Liver (tissue), 9 donors: ENCODE measurements around the gene LCE3C. TPM values are rescaled to one million over a fixed set of nuclear protein-coding genes. Genes with fewer than 3 reads are reported as not detected.
"Not testable (repeated sequence)": the region's sequence is repeated elsewhere in the genome, so short reads cannot be mapped to it uniquely, and the experiment has no call there.

Experiments used
- DNase-seq: peaks from one replicate; pipeline ENCODE4 v3.0.0-alpha.2; 2017; ENCODE audit warnings: low spot score
- H3K27ac ChIP-seq, 2 donors: one replicate each; pipeline ENCODE4 v1.7.0; 2013; ENCODE audit warnings: inconsistent platforms in 2 of 2, low read length in 2 of 2, control low read depth in 1 of 2, low read depth in 1 of 2, mild to moderate bottlenecking in 1 of 2
- H3K27me3 ChIP-seq, 4 donors: one replicate each; pipeline versions ENCODE4 v1.6.1 to v1.7.0; 2013; ENCODE audit warnings: low read length in 3 of 4, inconsistent platforms in 1 of 4, mild to moderate bottlenecking in 1 of 4, moderate library complexity in 1 of 4; ENCODE audit not compliant: control insufficient read depth in 4 of 4, insufficient read depth in 4 of 4
- H3K36me3 ChIP-seq, 4 donors: one replicate each; pipeline versions ENCODE4 v1.6.1 to v1.7.0; 2013; ENCODE audit warnings: low read length in 3 of 4, mild to moderate bottlenecking in 3 of 4, low read depth in 1 of 4, moderate library complexity in 1 of 4; ENCODE audit not compliant: control insufficient read depth in 4 of 4, insufficient read depth in 3 of 4
- H3K4me1 ChIP-seq, 4 donors: one replicate each; pipeline versions ENCODE4 v1.6.1 to v1.7.0; 2013; ENCODE audit warnings: low read length in 3 of 4, mild to moderate bottlenecking in 3 of 4, moderate library complexity in 1 of 4; ENCODE audit not compliant: control insufficient read depth in 4 of 4, insufficient read depth in 4 of 4
- H3K4me3 ChIP-seq, 3 donors: one replicate each; pipeline versions ENCODE4 v1.6.1 to v1.7.0; 2013; ENCODE audit warnings: low read length in 3 of 3, control low read depth in 1 of 3, low read depth in 1 of 3, mild to moderate bottlenecking in 1 of 3
- H3K9ac ChIP-seq, 2 donors: one replicate each; pipeline ENCODE4 v1.7.0; 2013; ENCODE audit warnings: low read length in 2 of 2, mild to moderate bottlenecking in 2 of 2, moderate library complexity in 2 of 2, control low read depth in 1 of 2, low read depth in 1 of 2
- H3K9me3 ChIP-seq, 4 donors: one replicate each; pipeline versions ENCODE4 v1.6.1 to v1.7.0; 2013; ENCODE audit warnings: low read length in 3 of 4; ENCODE audit not compliant: control insufficient read depth in 4 of 4
- ATF3 ChIP-seq: IDR thresholded peaks from 2 replicates; pipeline ENCODE4 v1.6.1; 2016; ENCODE audit warnings: antibody characterized with exemption
- CTCF ChIP-seq: fragments of 150-350 bp; IDR thresholded peaks from 2 replicates; pipeline ENCODE4 v1.5.1; 2017; ENCODE audit warnings: improper control_type of control experiment, low read depth, low read length; ENCODE audit not compliant: missing input control
- EGR1 ChIP-seq, 2 donors: IDR thresholded peaks; 2 replicates each; pipeline ENCODE4 v1.6.1; 2016 to 2018; ENCODE audit warnings: antibody characterized with exemption in 2 of 2, low read depth in 2 of 2
- FOXA2 ChIP-seq: IDR thresholded peaks from 2 replicates; pipeline ENCODE4 v1.6.1; 2016; ENCODE audit warnings: antibody characterized with exemption
- GABPA ChIP-seq, 2 donors: IDR thresholded peaks in 1 of 2; conservative IDR thresholded peaks in 1 of 2; 2 replicates each; pipeline ENCODE4 v1.6.1; 2016; ENCODE audit warnings: antibody characterized with exemption in 2 of 2, mild to moderate bottlenecking in 1 of 2, moderate library complexity in 1 of 2
- HNF4G ChIP-seq: IDR thresholded peaks from 2 replicates; pipeline ENCODE4 v1.6.1; 2016; ENCODE audit warnings: antibody characterized with exemption
- NR2F2 ChIP-seq: IDR thresholded peaks from 2 replicates; pipeline ENCODE4 v1.6.1; 2016; ENCODE audit warnings: antibody characterized with exemption
- REST ChIP-seq: IDR thresholded peaks from 2 replicates; pipeline ENCODE4 v1.6.1; 2016; ENCODE audit warnings: antibody characterized with exemption, mild to moderate bottlenecking
- RXRA ChIP-seq, 2 donors: IDR thresholded peaks; 2 replicates each; pipeline ENCODE4 v1.6.1; 2017 to 2018; ENCODE audit warnings: antibody characterized with exemption in 2 of 2, mild to moderate bottlenecking in 1 of 2
- SP1 ChIP-seq: IDR thresholded peaks from 2 replicates; pipeline ENCODE4 v1.6.1; 2018; ENCODE audit warnings: antibody characterized with exemption, mild to moderate bottlenecking
- TAF1 ChIP-seq: conservative IDR thresholded peaks from 2 replicates; pipeline ENCODE4 v1.6.1; 2016; ENCODE audit warnings: antibody characterized with exemption, mild to moderate bottlenecking
- YY1 ChIP-seq: IDR thresholded peaks from 2 replicates; pipeline ENCODE4 v1.6.1; 2016; ENCODE audit warnings: antibody characterized with exemption, mild to moderate bottlenecking
- ZBTB33 ChIP-seq: IDR thresholded peaks from 2 replicates; pipeline ENCODE4 v1.6.1; 2016; ENCODE audit warnings: antibody characterized with exemption
- WGBS: extraction: QIAGEN DNeasy Blood & Tissue Kit; methylation state at CpG from one replicate; pipeline ENCODE4 v1.1.7; 2013; 5-methylcytosine and 5-hydroxymethylcytosine counted together
- polyA plus RNA-seq, 2 donors: library from polyadenylated mRNA; stranded (reverse) in 1 of 2; unstranded in 1 of 2; fragments of 200-250 nt in 1 of 2; fragments of >200 nt in 1 of 2; fragmentation: Nextera tagmentation in 1 of 2; extraction: Ambion mirVana in 1 of 2; gene quantifications; one replicate each; pipeline versions ENCODE4 v1.2.1 to v1.2.3, GENCODE V29; 2013 to 2015
- total RNA-seq, 2 donors: library from RNA; depleted of rRNA; stranded (reverse); fragments of >200 nt; gene quantifications; one replicate each; pipeline ENCODE4 v1.2.3, GENCODE V29; 2014
- donor health status: healthy.
- donor health status: healthy.
- donor health status: healthy.
- donor health status: healthy.
- donor health status: healthy.

The LCE3C gene
- total and polyA plus RNA-seq, 4 donors, result not detected

- WGBS, result 70% methylated on average over 2 of the region's 2 CpGs
- DNase-seq, result no peak
- no peaks in the 10 kb centered on the region for H3K36me3 ChIP-seq
Measured at GRCh38 chr1:152577168-152577567, 22.9 kb upstream of the LCE3C start.

GRCh38 chr1:152579526-152579925, 20.5 kb upstream of the LCE3C start:
- not testable (repeated sequence) for DNase-seq, H3K4me3 ChIP-seq, H3K9ac ChIP-seq, H3K27ac ChIP-seq, H3K4me1 ChIP-seq, H3K9me3 ChIP-seq, H3K36me3 ChIP-seq
- H3K27me3 ChIP-seq, result peaks cover 0 to 14% (median 0%) of the 10 kb centered on the region in 4 donors
- WGBS, result 87% methylated on average over 9 of the region's 9 CpGs

More at GRCh38 chr1:152577168-152577567, 22.9 kb upstream of the LCE3C start:
- H3K27me3 ChIP-seq, result peaks cover 0 to 14% (median 0%) of the 10 kb centered on the region in 4 donors
- H3K9ac ChIP-seq, result no peak overlapping the region
- H3K27ac ChIP-seq, result no peak overlapping the region
- H3K4me3 ChIP-seq, result no peak overlapping the region
- TF ChIP-seq FOXA2 (no peak), EGR1 (IDR thresholded peaks at IDR 0.05; ENCODE audit: low read depth in 2 of 2) (no peak)
- H3K9me3 ChIP-seq, result peaks cover 0 to 1% (median 0%) of the 10 kb centered on the region in 4 donors
- no peaks in the 10 kb centered on the region for H3K4me1 ChIP-seq

GRCh38 chr1:152580433-152580832, 19.6 kb upstream of the LCE3C start, which contains the start of gene LCE3D:
LCE3D (minus strand) TSS chr1:152580516; CDS start chr1:152579936, 580 bp downstream.
- Histone ChIP-seq H3K4me3 (no peak within 1 kb of the TSS), H3K27ac (no peak within 1 kb of the TSS), H3K27me3 (peaks cover 0 to 14% (median 0%) of the 10 kb centered on the region in 4 donors), H3K4me1 (no peaks in the 10 kb centered on the region), H3K9ac (no peak within 1 kb of the TSS), H3K9me3 (peaks cover 0 to 1% (median 0%) of the 10 kb centered on the region in 4 donors), H3K36me3 (no peaks in the 10 kb centered on the region)
- no peak for DNase-seq
- no peak for TF ChIP-seq TAF1
- TF ChIP-seq ZBTB33, result no peak
- TF ChIP-seq FOXA2, result no peak
- 69% methylated on average over 4 of the region's 4 CpGs for WGBS

GRCh38 chr1:152582647-152583046, 17.4 kb upstream of the LCE3C start:
- Histone ChIP-seq H3K4me1 (no peaks in the 10 kb centered on the region), H3K27me3 (peaks cover 0 to 14% (median 0%) of the 10 kb centered on the region in 4 donors), H3K9me3 (no peaks in the 10 kb centered on the region), H3K9ac (no peak overlapping the region), H3K36me3 (no peaks in the 10 kb centered on the region), H3K4me3 (no peak overlapping the region), H3K27ac (no peak overlapping the region)
- WGBS, result 77% methylated on average over 1 of the region's 1 CpG
- no peak for DNase-seq
- TF ChIP-seq TAF1, result no peak
- TF ChIP-seq GABPA (IDR thresholded peaks at IDR 0.05 in 1 of 2, conservative IDR thresholded peaks at IDR 0.05 in 1 of 2), result no peak
- no peak for TF ChIP-seq ATF3
- no peak for TF ChIP-seq HNF4G
- no peak for TF ChIP-seq REST
- TF ChIP-seq YY1, result no peak
- TF ChIP-seq RXRA (IDR thresholded peaks at IDR 0.05), result no peak
- no peak for TF ChIP-seq SP1
- no peak for TF ChIP-seq CTCF
- no peak for TF ChIP-seq NR2F2
